Measurements from ENCODE around the gene PROM1.

GRCh38 chr4:15951781-15952180, 132.0 kb downstream of the PROM1 start:
- TF ChIP-seq EZH2 (IDR thresholded peaks at IDR 0.05) (no peak), CTCF (IDR thresholded peaks at IDR 0.05 in 2 of 3, conservative IDR thresholded peaks at IDR 0.05 in 1 of 3; ENCODE audit: borderline replicate concordance in 1 of 3, insufficient read depth in 1 of 3, low read depth in 2 of 3, low read length in 2 of 3) (no peak), ZNF274 (IDR thresholded peaks at IDR 0.05; ENCODE audit: low read depth, low read length) (no peak), SRF (IDR thresholded peaks at IDR 0.05; ENCODE audit: low read depth) (no peak)

Data from HCT116 (cell line).